Kidney (tissue), 14 donors: ENCODE measurements around the gene TTBK2. TPM values are rescaled to one million over a fixed set of nuclear protein-coding genes. Genes with fewer than 3 reads are reported as not detected.

Source experiments
- DNase-seq, 5 donors: peaks; one replicate each; pipeline ENCODE4 v3.0.0-alpha.2; 2013 to 2020
- FAIRE-seq: peaks from 2 replicates; lab custom pipeline; 2012; peaks lifted over from hg19 to GRCh38; lab: Jason Lieb, UNC
- H3K27ac ChIP-seq, 2 donors: one replicate each; pipeline ENCODE4 v1.7.0; 2013; ENCODE audit warnings: low read depth in 2 of 2, low read length in 2 of 2, inconsistent platforms in 1 of 2
- H3K27me3 ChIP-seq: one replicate; pipeline ENCODE4 v1.7.1; 2013; ENCODE audit warnings: low read length, inconsistent platforms; ENCODE audit not compliant: control insufficient read depth, insufficient read depth
- H3K36me3 ChIP-seq, 3 donors: one replicate each; pipeline versions ENCODE4 v1.7.0 to v1.7.1; 2013; ENCODE audit warnings: low read length in 3 of 3, control low read depth in 1 of 3, inconsistent platforms in 1 of 3; ENCODE audit not compliant: insufficient read depth in 3 of 3, control insufficient read depth in 2 of 3
- H3K4me1 ChIP-seq, 3 donors: one replicate each; pipeline versions ENCODE4 v1.7.0 to v1.7.1; 2013; ENCODE audit warnings: low read length in 3 of 3, inconsistent platforms in 1 of 3, low read depth in 1 of 3; ENCODE audit not compliant: control insufficient read depth in 2 of 3, insufficient read depth in 2 of 3
- H3K4me3 ChIP-seq, 3 donors: one replicate each; pipeline versions ENCODE4 v1.7.0 to v1.8.1; 2013; ENCODE audit warnings: low read length in 3 of 3, control low read depth in 1 of 3, inconsistent platforms in 1 of 3
- H3K9ac ChIP-seq, 3 donors: one replicate each; pipeline versions ENCODE4 v1.7.0 to v1.7.1; 2013; ENCODE audit warnings: low read length in 3 of 3, control low read depth in 1 of 3, inconsistent platforms in 1 of 3
- H3K9me3 ChIP-seq, 3 donors: one replicate each; pipeline versions ENCODE4 v1.7.0 to v1.7.1; 2013; ENCODE audit warnings: low read length in 3 of 3, control low read depth in 1 of 3, inconsistent platforms in 1 of 3; ENCODE audit not compliant: control insufficient read depth in 2 of 3, insufficient read depth in 1 of 3
- CTCF ChIP-seq: IDR thresholded peaks from 3 replicates; pipeline ENCODE4 v1.5.1; 2012; ENCODE audit warnings: mild to moderate bottlenecking, moderate library complexity, borderline replicate concordance; ENCODE audit not compliant: insufficient read depth; ENCODE audit errors: extremely low read depth
- intact Hi-C: fragments of 100-400 bp; cut with DNase I; formaldehyde crosslinking; loops from one replicate; pipeline ENCODE4 v1.11.1; 2022
- polyA plus RNA-seq: library from polyadenylated mRNA; stranded (reverse); fragments of 350-450 nt; fragmentation: Illumina TruSeq; extraction: RNeasy Lipid Tissue Mini Kit (QIAGEN cat#74804); gene quantifications from one replicate; pipeline ENCODE4 v1.2.3, GENCODE V29; 2014; ENCODE audit warnings: low read depth, low replicate concordance; ENCODE audit not compliant: insufficient read depth
- total RNA-seq: library from RNA; stranded (reverse); fragmentation: NEBNext Ultra II Directional; extraction: Animal tissue kit (Norgen Biotek cat#: 25700); gene quantifications from one replicate; pipeline ENCODE4 v1.2.1, GENCODE V29; 2021
- donor health status: control.
- donor health status: control.
- donor health status: control.
- donor health status: control.
- donor health status: control.
- donor health status: DM: yes; HTN: yes; CAD: no.
- donor health status: Normal renal cell carcinoma (clear cell type).

TTBK2 gene
- total and polyA plus RNA-seq, 2 donors from 2014 or later: 1.9 to 19.1 TPM

DNA sequence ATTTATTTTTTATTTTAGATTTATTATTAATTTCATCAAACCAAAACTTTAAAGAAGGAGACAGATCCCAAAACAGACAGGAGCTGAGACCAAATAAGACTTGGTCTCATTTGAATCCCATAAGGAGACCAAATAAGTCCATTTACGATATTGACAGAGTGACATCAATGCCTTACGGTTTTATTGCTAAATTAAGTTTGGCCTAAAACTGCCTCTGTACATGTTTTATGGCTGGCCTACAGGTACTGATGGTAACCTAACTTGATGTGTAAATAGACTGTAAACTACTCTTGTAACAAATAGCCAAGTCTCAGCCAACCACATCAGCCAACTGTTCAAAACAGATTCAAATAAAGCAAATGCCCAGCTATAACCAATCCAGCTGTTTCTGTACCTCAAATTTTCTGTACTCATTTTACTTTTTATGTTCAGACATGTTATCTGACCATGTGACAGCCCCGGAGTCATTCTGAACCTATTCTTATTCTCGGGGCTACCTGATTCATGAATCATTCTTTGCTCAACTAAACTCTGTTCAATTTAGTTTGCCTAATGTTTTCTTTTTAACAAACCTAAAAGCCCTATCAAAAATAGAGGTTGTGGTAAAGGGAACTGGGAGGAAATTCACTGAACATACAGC, 94.2 kb downstream of the TTBK2 start:
- DNase-seq (no peak), FAIRE-seq (no peak)
- TF ChIP-seq CTCF: no peak
- no peaks in the 10 kb centered on the region for H3K27me3 ChIP-seq
- peaks cover 0 to 12% (median 2%) of the 10 kb centered on the region in 3 donors for H3K36me3 ChIP-seq
- intact Hi-C loops: no loop called here
- no peaks in the 10 kb centered on the region for H3K4me1 ChIP-seq
- no peak overlapping the region for H3K4me3 ChIP-seq
- H3K9me3 ChIP-seq: no peaks in the 10 kb centered on the region
- no peak overlapping the region for H3K9ac ChIP-seq
- H3K27ac ChIP-seq: no peak overlapping the region

DNA sequence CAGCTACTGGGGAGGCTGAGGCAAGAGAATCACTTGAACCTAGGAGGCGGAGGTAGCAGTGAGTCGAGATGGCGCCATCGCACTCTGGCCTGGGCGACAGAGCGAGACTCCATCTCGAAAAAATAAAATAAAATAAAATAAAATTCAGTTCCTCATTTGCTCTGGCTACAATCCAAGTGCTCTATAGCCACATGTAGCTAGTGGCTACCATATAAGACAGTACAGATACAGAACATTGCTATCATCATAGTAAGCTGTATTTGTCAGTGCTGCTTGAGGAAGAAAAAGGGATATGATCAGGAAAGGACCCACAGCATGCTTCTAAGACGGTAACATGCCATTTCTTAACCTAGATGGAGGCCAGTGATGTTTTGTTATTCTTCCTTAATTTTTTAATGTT, 95.0 kb downstream of the TTBK2 start:
- Histone ChIP-seq H3K4me3 (no peak overlapping the region), H3K4me1 (no peaks in the 10 kb centered on the region), H3K9me3 (no peaks in the 10 kb centered on the region), H3K36me3 (peaks cover 0 to 12% (median 2%) of the 10 kb centered on the region in 3 donors), H3K27me3 (no peaks in the 10 kb centered on the region), H3K27ac (no peak overlapping the region), H3K9ac (no peak overlapping the region)
- TF ChIP-seq CTCF: no peak
- intact Hi-C loops: no loop called here
- no peak for DNase-seq
- FAIRE-seq: no peak

GRCh38 chr15:42820811-42821210, 99.8 kb downstream of the TTBK2 start:
- Histone ChIP-seq H3K27ac (no peak overlapping the region), H3K36me3 (peaks cover 0 to 2% (median 0%) of the 10 kb centered on the region in 3 donors), H3K9me3 (no peaks in the 10 kb centered on the region), H3K9ac (no peak overlapping the region), H3K4me3 (no peak overlapping the region), H3K27me3 (no peaks in the 10 kb centered on the region), H3K4me1 (no peaks in the 10 kb centered on the region)
- TF ChIP-seq CTCF: no peak
- FAIRE-seq (no peak), DNase-seq (no peak)
- intact Hi-C loops: no loop called here

GRCh38 chr15:42819786-42820185, 100.8 kb downstream of the TTBK2 start:
- FAIRE-seq (no peak), DNase-seq (no peak)
- Histone ChIP-seq H3K27me3 (no peaks in the 10 kb centered on the region), H3K4me3 (no peak overlapping the region), H3K4me1 (no peaks in the 10 kb centered on the region), H3K27ac (no peak overlapping the region), H3K9me3 (no peaks in the 10 kb centered on the region), H3K9ac (no peak overlapping the region), H3K36me3 (peaks cover 0 to 2% (median 0%) of the 10 kb centered on the region in 3 donors)
- no peak for TF ChIP-seq CTCF
- intact Hi-C loops: no loop called here
